D721Med (cell line): ENCODE measurements around the gene AGAP1.

Source experiments
- DNase-seq: peaks from one replicate; pipeline ENCODE4 v3.0.0; 2011; ENCODE audit warnings: low spot score; ENCODE audit not compliant: insufficient read length
- FAIRE-seq: peaks from 2 replicates; lab custom pipeline; 2011; peaks lifted over from hg19 to GRCh38; lab: Jason Lieb, UNC
- CTCF ChIP-seq: IDR thresholded peaks from 2 replicates; pipeline ENCODE4 v1.5.1; 2012; ENCODE audit warnings: mild to moderate bottlenecking, control low read depth; ENCODE audit not compliant: insufficient read depth; ENCODE audit errors: missing control alignments

AGAP1 gene

GRCh38 chr2:235668782-235669181, 174.9 kb downstream of the AGAP1 start:
- TF ChIP-seq CTCF: no peak
- no peak for DNase-seq
- no peak for FAIRE-seq

GRCh38 chr2:235669269-235669831, 175.5 kb downstream of the AGAP1 start:
- DNase-seq: peak; percentile 47
- TF ChIP-seq CTCF: no peak

GRCh38 chr2:235669983-235670962, 176.4 kb downstream of the AGAP1 start:
- no peak for FAIRE-seq
- TF ChIP-seq CTCF: peak; percentile 34
- no peak for DNase-seq

More at GRCh38 chr2:235669269-235669831, 175.5 kb downstream of the AGAP1 start:
- peak; percentile 66 for FAIRE-seq

GRCh38 chr2:235670974-235671787, 177.3 kb downstream of the AGAP1 start:
- FAIRE-seq (no peak), DNase-seq (no peak)
- no peak for TF ChIP-seq CTCF

GRCh38 chr2:235672720-235673119, 178.9 kb downstream of the AGAP1 start:
- no peak for DNase-seq
- TF ChIP-seq CTCF: no peak
- FAIRE-seq: peak; percentile 46

GRCh38 chr2:235674146-235674545, 180.3 kb downstream of the AGAP1 start:
- FAIRE-seq (no peak), DNase-seq (no peak)
- TF ChIP-seq CTCF: no peak
